OCI-LY1 (cell line): ENCODE measurements around the gene MTARC1.

Experiments used
- H2AFZ ChIP-seq: fragments of 200-600 bp; sonication (generic), shearing (Covaris generic); 2 replicates; pipeline ENCODE4 v1.6.0; 2014; ENCODE audit warnings: antibody characterized with exemption, mild to moderate bottlenecking, low read length
- H3F3A ChIP-seq: fragments of 200-600 bp; sonication (generic), shearing (Covaris generic); 2 replicates; pipeline ENCODE4 v1.6.0; 2014; ENCODE audit warnings: mild to moderate bottlenecking, antibody characterized with exemption, low read length, moderate library complexity; ENCODE audit not compliant: insufficient read depth
- H3K27ac ChIP-seq: fragments of 200-600 bp; sonication (generic); 2 replicates; pipeline ENCODE4 v1.5.1; 2014; ENCODE audit warnings: low read length, mixed run types, mild to moderate bottlenecking, low read depth; ENCODE audit not compliant: poor library complexity, severe bottlenecking
- H3K27me3 ChIP-seq: fragments of 200-600 bp; sonication (generic); 2 replicates; pipeline ENCODE4 v1.6.0; 2014; ENCODE audit warnings: antibody characterized with exemption, mild to moderate bottlenecking, low read length, moderate library complexity; ENCODE audit not compliant: insufficient read depth
- H3K36me3 ChIP-seq: fragments of 200-600 bp; sonication (generic); 2 replicates; pipeline ENCODE4 v1.6.1; 2014; ENCODE audit warnings: mild to moderate bottlenecking, antibody characterized with exemption, low read length, moderate library complexity, mixed read lengths; ENCODE audit not compliant: insufficient read depth
- H3K4me1 ChIP-seq: fragments of 200-600 bp; sonication (generic); 2 replicates; pipeline ENCODE4 v1.5.1; 2014; ENCODE audit warnings: mild to moderate bottlenecking, low read length, moderate library complexity; ENCODE audit not compliant: insufficient read depth, severe bottlenecking
- H3K4me2 ChIP-seq: fragments of 200-600 bp; sonication (generic), shearing (Covaris generic); 2 replicates; pipeline ENCODE4 v1.6.1; 2014; ENCODE audit warnings: low read length
- H3K4me3 ChIP-seq: fragments of 200-600 bp; sonication (generic); 2 replicates; pipeline ENCODE4 v1.5.1; 2014; ENCODE audit warnings: low read length, low read depth, mild to moderate bottlenecking, mixed read lengths; ENCODE audit not compliant: poor library complexity, severe bottlenecking
- H3K79me2 ChIP-seq: fragments of 200-600 bp; shearing (Covaris generic); 2 replicates; pipeline ENCODE4 v1.6.1; 2016; ENCODE audit warnings: mixed run types, low read length, mixed read lengths; ENCODE audit not compliant: insufficient read depth
- H3K9ac ChIP-seq: fragments of 200-600 bp; sonication (generic), shearing (Covaris generic); 2 replicates; pipeline ENCODE4 v1.6.1; 2014; ENCODE audit warnings: mild to moderate bottlenecking, low read length, mixed read lengths
- H3K9me2 ChIP-seq: fragments of 200-600 bp; sonication (generic), shearing (Covaris generic); 2 replicates; pipeline ENCODE4 v1.6.1; 2014; ENCODE audit warnings: low read depth, mild to moderate bottlenecking, low read length, mixed read lengths
- H3K9me3 ChIP-seq: fragments of 200-600 bp; shearing (Covaris generic); 2 replicates; pipeline ENCODE4 v1.6.1; 2014; ENCODE audit warnings: low read length, mixed read lengths
- H4K20me1 ChIP-seq: fragments of 200-600 bp; sonication (generic), shearing (Covaris generic); 2 replicates; pipeline ENCODE4 v1.6.0; 2016; ENCODE audit warnings: mild to moderate bottlenecking, low read length; ENCODE audit not compliant: insufficient read depth
- EZH2 ChIP-seq: fragments of 200-600 bp; sonication (generic), shearing (Covaris generic); IDR thresholded peaks from 2 replicates; pipeline ENCODE4 v1.8.0; 2017; ENCODE audit warnings: borderline replicate concordance, mixed run types, mild to moderate bottlenecking, antibody characterized with exemption, low read length, moderate library complexity, mixed read lengths
- TF ChIP-seq, protein P1 (sequence below): fragments of 200-600 bp; sonication (generic), shearing (Covaris generic); IDR thresholded peaks from 2 replicates; pipeline ENCODE4 v1.5.1; 2017; ENCODE audit warnings: mild to moderate bottlenecking, antibody characterized with exemption, low read length, moderate library complexity, mixed read lengths

MTARC1 gene

DNA sequence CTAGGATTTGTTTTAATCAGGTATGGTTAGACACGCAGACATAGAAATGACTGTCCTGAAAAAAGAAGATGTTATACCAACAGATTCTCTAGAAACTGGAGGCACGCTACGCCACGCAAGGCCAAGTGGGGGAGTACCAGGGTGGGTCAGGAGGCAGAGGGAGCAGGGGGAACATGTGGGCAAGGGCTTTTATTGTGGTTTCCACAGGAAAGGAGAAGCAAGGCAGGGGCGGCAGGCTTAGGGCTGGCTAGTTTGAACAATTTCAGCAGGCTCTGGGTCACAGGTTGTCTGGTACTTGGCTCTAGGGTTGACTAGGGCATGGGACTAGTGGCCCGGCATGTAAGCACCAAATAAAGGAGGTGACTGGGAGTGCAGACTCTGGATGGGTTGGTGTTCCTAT, 31.4 kb upstream of the MTARC1 start:
- no peaks in the 10 kb centered on the region for H3F3A ChIP-seq
- H3K9ac ChIP-seq: no peak overlapping the region
- H4K20me1 ChIP-seq: no peaks in the 10 kb centered on the region
- H3K27ac ChIP-seq: no peak overlapping the region
- H2AFZ ChIP-seq: no peak overlapping the region
- no peaks in the 10 kb centered on the region for H3K36me3 ChIP-seq
- no peaks in the 10 kb centered on the region for H3K4me1 ChIP-seq
- H3K9me2 ChIP-seq: no peaks in the 10 kb centered on the region
- no peak overlapping the region for H3K4me3 ChIP-seq
- TF ChIP-seq, protein P1, sequence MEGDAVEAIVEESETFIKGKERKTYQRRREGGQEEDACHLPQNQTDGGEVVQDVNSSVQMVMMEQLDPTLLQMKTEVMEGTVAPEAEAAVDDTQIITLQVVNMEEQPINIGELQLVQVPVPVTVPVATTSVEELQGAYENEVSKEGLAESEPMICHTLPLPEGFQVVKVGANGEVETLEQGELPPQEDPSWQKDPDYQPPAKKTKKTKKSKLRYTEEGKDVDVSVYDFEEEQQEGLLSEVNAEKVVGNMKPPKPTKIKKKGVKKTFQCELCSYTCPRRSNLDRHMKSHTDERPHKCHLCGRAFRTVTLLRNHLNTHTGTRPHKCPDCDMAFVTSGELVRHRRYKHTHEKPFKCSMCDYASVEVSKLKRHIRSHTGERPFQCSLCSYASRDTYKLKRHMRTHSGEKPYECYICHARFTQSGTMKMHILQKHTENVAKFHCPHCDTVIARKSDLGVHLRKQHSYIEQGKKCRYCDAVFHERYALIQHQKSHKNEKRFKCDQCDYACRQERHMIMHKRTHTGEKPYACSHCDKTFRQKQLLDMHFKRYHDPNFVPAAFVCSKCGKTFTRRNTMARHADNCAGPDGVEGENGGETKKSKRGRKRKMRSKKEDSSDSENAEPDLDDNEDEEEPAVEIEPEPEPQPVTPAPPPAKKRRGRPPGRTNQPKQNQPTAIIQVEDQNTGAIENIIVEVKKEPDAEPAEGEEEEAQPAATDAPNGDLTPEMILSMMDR: no peak
- no peak for TF ChIP-seq EZH2
- no peaks in the 10 kb centered on the region for H3K27me3 ChIP-seq
- H3K9me3 ChIP-seq: no peaks in the 10 kb centered on the region
- no peak overlapping the region for H3K4me2 ChIP-seq
- no peaks in the 10 kb centered on the region for H3K79me2 ChIP-seq

DNA sequence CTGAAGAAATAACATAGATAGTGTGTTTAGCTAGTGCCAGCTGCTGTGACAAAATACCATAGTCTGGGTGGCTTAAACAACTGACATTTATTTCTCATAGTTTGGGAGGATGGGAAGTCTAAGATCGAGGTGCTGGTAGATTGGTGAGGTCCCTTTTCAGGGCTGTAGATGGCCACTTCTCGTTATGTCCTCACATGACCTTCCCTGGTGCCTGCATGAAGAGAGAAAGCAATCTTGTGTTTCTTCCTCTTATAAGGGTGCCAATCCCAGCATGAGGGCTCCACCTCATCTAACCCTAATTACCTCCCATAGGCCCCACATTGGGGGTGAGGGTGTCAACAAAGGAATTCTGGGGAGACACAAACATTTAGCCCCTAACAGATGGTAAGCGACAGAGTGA, 29.3 kb upstream of the MTARC1 start:
- Histone ChIP-seq H3K9me2 (no peaks in the 10 kb centered on the region), H3F3A (no peaks in the 10 kb centered on the region), H3K4me3 (no peak overlapping the region), H3K4me2 (no peak overlapping the region), H3K27ac (no peak overlapping the region), H3K36me3 (no peaks in the 10 kb centered on the region), H3K4me1 (no peaks in the 10 kb centered on the region), H3K27me3 (no peaks in the 10 kb centered on the region), H3K9ac (no peak overlapping the region), H3K9me3 (no peaks in the 10 kb centered on the region), H2AFZ (no peak overlapping the region), H4K20me1 (no peaks in the 10 kb centered on the region), H3K79me2 (no peaks in the 10 kb centered on the region)
- TF ChIP-seq EZH2: no peak
- TF ChIP-seq, protein P1: no peak

GRCh38 chr1:220759147-220759546, 27.6 kb upstream of the MTARC1 start:
- Histone ChIP-seq H4K20me1 (no peaks in the 10 kb centered on the region), H3K9me2 (no peaks in the 10 kb centered on the region), H3K4me3 (no peak overlapping the region), H3F3A (no peaks in the 10 kb centered on the region), H3K9me3 (no peaks in the 10 kb centered on the region), H3K4me2 (no peak overlapping the region), H3K9ac (no peak overlapping the region), H3K36me3 (no peaks in the 10 kb centered on the region), H3K27me3 (no peaks in the 10 kb centered on the region; the same call in 1 of the 2 replicates), H3K27ac (no peak overlapping the region), H3K79me2 (no peaks in the 10 kb centered on the region), H2AFZ (no peak overlapping the region), H3K4me1 (no peaks in the 10 kb centered on the region)
- TF ChIP-seq EZH2: no peak
- TF ChIP-seq, protein P1: no peak
